GM19452 (cell line): ENCODE results near the gene ETF1.
"Not testable (repeated sequence)": the region's sequence is repeated elsewhere in the genome, so short reads cannot be mapped to it uniquely, and the experiment has no call there.

Experiments used
- ATAC-seq: cut with Tn5 transposase; IDR thresholded peaks from one replicate; pipeline ENCODE4 v1.9.1; 2021; ENCODE audit not compliant: unreplicated experiment

ETF1 gene

DNA sequence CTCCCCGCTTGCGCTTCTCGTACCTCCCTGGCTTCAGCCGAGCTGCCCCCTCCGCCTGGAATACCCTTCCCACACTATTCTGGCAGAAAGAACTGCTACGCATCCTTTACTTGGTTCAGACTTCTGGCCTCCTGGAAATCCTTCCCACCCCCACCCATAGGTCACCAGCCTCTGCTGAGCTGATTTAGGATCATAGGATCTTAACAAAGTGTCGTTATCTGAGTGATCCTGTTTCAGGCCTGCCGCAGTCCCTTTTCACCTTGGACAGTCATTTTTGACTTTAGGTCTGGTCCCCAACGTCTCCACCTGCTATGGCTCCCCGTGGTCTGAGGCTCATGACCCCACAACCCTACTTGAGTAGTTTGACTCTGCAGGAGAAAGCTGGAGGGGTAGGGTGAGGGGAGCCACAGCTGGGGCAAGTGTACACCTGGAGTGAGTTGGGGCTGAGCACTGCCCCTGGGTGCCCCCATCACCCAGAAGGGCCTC is 50.4 kb downstream of the ETF1 start:
- no peak for ATAC-seq

DNA sequence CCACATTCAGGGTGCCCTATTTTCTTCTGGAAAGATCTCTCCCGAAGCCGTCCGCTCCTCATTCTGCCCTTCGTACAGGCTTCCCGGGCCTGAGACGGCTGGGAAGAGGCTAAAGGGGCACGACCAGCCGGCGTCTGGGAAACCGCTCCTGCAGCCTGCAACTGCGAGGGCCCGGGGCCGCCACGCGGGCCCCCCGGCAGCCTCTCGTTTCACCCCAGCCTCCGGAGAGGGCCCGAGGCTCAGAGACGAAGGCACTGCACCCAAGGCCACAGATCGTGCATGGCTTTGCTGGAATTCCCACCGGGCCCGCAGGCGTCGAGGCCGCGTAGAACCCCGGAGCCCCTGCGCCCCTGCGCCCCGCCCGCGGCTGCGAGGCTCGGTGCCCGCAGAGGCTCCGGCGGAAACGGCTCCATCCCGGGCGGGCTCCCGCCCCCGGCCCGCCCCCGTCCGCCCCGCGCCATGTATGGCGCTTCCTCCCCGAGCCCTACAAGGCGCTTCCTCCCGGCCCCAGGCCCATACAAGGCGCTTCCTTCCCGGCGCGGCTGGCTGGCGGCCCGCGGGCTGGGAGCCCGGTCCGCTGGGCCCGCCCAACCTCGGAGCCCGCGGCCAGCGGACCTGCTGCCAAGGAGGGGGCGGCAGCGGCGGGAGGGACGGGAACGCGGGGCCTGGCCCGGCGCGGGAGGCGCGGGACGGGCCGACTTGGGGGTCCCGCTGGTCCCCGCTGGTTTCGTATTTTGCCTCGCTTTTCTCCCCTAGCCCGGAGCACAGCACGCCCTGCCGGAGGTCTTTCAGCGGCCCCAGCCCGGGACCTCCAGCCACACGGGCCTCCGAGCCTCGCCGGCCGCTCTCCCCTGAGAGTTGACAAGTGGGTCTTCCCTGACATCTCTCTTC is 51.1 kb downstream of the ETF1 start:
- peak; percentile 99 for ATAC-seq

DNA sequence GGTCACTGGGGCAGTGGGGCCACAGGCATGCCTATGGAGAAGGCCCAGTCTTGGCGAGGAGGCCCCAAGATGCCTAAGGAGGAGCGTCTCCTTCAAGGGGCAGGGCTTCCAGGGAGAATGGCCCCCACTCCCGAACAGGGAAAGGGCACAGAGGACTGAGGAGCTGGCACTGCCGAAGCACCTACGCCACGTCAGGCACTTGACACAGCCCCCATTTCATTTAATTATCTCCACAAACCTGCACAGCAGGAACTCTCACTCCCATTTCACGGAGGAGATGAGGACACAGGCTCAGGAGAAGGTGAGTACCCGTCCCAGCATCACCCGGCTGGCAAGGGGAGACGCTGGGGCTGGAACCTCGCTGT is 51.8 kb downstream of the ETF1 start:
- ATAC-seq = no peak

DNA sequence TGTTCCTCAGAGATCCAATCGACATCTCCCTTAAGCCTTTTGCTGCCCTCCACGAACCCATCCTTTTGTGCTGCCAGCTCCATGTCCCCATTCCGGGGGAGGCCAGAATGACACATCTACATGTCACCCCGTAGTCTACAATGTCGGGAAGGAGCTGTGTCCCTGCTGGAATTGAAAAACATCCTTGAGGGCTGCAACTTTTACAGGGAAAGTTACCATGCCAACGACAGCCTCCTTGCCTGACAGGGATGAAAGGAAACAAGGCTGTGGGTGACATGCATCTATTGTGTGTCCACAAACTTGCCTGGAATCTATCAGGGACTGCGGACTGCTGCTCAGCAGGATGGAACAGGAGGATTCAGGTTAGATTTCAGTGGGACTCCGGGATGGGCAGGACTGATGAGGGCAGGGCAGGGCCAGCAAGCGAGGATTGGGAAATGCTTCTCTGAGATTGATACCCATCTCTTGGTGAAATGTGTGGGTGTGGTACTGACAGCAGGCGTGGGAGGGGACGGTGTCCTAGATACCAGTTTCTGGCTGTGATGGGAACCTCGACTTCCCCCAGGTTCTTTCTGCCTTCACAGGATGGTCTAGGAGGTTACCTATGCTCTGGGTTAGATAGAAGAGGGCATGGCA is 52.3 kb downstream of the ETF1 start:
- no peak for ATAC-seq

DNA sequence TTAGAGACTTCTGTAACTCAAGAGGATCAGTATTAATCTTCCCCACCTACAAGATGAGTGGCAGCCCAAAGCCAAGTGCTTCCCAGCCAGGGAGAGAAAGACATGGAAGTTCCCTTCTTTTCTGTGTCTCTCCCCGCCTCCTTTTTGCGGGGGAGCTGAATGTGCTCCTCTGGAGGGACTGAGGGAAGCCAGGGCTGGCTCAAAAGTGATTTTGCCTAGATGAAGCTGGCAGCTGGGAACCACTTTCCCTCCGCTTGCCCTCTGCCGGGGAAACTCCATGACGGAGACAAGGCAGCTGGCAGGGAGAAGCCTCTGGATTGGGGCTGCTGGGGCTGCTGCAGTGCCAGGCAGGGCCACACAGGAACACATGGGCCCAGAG is 53.4 kb downstream of the ETF1 start:
- no peak for ATAC-seq

DNA sequence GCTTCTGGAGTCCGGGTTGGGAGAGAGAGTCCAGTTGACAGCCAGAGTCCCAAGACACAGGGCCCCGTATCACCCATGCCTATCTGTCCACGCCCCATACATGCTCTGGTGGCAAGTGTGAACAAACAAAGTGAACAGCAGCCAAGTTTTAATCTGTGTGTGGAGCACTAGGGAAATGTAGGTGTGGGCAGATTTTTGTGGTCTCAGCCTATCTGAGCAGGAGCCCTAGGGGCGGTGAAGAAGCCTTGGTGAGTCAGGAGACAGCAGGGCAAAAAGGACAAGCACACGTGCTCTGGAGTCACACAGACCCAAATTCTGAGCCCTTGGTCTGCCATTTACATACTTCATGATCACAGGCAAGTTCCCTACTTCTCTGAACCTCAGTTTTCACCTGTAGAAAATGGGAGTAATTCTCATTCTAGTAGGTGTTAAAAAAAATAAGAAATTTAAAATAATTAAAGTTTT is 54.5 kb downstream of the ETF1 start:
- no peak for ATAC-seq

DNA sequence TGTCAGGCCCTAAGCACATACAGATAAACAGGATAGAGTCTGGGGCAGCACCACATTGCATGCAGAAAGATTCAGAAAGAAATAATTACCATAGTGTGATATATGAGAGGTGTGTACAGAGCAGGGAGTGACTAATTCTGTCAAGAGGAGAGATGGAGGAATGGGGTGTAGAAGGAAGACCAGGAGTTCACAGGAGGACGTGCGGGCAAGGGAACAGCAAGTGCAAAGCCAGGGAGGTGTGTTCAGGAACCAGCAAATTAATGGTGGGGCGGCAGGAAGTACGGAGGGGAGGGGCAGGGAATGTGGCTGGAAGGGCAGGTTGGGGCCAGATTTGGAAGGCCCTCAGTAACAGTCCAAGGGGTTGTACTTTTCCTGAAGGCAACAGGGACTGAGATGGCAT is 60.4 kb downstream of the ETF1 start:
- ATAC-seq = no peak

DNA sequence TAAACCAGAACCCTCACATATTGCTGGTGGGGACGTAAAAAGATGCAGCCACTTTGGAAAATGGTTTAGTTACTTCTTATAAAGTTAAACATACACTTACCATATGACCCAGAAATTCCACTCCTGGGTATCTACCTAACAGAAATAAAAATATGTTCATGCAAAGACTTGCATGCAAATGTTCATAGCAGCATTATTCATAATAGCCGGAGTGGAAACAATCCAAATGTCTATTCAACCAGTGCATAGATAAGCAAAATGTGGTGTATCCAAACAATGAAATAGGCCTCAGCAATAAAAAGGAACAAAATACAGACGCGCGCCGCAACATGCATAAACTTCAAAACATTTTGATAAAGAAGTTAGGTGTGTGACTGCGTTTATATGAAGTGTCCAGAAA is 66.1 kb downstream of the ETF1 start:
- no peak for ATAC-seq

DNA sequence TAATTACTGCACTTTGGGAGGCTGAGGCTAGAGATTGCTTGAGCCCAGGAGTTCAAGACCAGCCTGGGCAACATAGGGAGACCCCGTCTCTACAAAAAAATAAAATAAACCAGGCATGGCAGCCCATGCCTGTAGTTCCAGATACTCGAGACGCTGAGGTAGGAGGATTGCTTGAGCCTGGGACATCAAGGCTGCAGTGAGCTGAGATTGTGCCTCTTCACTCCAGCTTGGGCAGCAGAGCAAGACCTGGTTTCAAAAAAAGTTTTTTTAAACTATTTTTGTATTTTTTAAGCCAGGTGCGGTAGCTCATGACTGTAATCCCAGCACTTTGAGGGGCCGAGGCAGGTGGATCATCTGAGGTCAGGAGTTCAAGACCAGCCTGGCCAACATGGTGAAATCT is 69.9 kb downstream of the ETF1 start:
- ATAC-seq = not testable (repeated sequence)

DNA sequence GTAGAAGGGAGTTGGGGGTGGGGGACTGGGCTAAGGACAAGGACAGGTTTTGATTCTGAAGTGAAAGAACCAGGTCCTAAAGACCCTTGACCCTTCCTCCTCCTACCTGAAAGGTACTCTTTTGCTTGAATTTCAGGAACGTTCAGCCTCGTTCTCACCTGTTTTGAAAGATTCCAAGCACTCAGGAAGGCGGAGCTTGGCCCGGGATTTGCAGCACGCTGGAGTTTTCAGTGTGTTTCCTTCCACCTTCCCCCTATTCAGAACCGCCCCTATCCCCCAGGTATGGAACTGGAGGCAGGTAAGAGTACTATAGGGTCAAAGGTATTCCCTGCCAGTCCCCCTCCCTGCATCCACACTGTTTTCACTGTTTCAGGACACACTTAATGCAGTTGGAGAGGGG is 70.7 kb downstream of the ETF1 start:
- no peak for ATAC-seq

DNA sequence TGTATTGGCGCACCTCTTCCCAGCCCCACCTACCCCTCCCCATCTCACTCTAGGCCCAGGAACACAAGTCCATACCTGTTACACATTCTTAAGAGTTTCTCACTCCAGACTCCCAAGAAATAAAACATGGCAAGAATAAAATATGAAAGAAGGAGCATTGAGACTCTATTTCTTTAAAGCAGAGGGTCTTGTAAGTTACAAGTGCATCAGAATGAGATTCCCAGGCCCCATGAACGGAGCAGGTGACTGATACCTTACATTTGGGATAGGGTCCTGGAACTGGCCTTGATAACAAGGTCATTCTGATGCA is 72.0 kb downstream of the ETF1 start:
- ATAC-seq = no peak

DNA sequence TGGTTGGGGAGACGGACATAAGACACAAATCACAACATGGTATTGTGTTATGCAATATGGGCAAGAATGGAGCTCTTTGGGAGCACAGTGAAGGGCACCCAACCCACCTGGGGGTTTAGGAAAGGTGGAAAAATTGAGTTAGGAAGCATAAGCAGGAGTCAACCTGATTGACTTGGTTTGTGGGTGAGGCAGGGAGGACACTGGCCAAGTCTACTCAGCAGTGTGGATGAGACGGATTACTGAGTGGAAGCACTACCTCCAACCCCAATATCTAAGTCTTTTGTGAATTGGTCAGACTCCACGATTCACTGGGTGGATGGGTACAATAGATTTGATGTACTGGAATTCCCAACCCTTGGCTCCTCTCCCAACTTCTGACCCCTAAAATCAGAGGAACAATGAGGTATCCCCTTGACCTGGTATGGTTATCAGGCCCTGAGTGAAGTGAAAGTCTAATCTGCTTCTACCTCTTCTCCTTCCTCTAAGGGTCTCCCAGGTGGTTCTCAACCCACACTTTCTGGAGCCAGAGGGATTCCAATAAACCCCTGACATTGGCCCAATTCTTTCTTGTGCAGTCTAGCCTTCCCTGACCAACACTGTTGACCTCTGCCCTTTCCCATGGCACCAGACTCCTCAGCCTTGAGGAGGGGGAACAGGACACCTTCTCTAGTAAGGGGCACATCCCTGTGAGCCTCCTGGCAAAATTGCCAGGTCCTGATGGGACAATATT is 72.5 kb downstream of the ETF1 start:
- ATAC-seq = no peak

DNA sequence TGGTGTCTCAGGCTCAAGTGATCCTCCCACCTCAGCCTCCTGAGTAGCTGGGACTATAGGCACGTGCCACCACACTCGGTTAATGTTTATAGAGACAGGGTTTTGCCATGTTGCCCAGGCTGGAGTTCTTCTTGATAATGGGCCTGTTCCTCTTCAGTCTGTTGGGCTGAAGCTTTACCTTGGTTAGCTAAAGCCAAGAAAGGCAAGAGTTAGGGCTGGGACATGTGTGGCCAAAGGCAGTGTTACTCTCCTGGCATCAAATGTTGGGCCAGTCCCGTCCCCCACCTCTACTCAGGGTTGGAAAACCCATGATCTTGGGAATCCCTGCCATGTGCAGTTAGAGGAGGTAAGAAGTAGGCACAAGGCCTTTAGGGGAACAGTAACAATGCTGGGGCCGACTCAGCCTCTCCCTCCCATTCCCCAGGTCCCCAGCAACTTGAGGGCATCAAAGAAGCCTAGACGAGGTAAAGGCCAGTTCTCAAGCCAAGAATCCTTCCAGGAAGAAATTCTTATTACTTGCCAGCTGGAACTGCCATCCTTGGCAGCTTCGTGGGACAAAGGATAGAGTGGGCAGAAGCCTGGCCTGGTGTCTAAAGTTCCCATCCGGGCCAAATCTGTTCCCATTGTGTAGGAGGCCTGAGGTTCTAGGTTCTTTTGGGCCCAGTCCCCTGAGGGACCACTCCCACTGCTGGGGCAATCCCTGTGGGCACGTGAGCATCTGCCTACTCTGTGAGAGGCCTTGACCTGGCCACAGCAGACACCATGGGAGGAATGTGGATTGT is 73.3 kb downstream of the ETF1 start:
- no peak for ATAC-seq

DNA sequence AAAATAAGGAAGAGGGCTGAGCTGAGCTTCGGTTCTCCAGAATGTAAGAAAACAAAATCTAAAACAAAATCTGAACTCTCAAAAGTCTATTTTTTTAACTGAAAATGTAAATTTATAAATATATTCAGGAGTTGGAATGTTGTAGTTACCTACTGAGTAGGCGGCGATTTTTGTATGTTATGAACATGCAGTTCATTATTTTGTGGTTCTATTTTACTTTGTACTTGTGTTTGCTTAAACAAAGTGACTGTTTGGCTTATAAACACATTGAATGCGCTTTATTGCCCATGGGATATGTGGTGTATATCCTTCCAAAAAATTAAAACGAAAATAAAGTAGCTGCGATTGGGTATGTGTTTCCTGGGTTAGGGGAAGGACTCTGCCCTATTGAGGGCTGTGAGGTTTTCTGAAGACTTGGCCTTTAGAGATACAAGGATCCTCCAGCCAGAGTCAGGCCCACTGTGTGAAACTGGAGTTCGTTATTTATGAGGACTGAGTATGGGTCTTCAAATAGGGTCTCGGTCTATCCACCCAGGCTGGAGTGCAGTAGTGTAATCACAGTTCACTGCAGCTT is 74.0 kb downstream of the ETF1 start:
- no peak for ATAC-seq

DNA sequence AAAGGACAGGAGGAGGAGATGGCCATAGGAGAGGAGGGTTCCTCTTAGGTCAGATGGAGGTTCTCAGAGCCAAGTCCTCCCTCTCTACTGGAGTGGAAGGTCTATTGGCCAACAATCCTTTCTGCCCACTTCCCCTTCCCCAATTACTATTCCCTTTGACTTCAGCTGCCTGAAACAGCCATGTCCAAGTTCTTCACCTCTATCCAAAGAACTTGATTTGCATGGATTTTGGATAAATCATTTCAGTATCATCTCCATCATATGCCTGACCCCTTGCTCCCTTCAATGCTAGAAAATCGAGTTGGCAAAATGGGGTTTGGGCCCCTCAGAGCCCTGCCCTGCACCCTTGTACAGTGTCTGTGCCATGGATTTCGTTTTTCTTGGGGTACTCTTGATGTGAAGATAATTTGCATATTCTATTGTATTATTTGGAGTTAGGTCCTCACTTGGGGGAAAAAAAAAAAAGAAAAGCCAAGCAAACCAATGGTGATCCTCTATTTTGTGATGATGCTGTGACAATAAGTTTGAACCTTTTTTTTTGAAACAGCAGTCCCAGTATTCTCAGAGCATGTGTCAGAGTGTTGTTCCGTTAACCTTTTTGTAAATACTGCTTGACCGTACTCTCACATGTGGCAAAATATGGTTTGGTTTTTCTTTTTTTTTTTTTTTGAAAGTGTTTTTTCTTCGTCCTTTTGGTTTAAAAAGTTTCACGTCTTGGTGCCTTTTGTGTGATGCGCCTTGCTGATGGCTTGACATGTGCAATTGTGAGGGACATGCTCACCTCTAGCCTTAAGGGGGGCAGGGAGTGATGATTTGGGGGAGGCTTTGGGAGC is 74.7 kb downstream of the ETF1 start:
- ATAC-seq = no peak

DNA sequence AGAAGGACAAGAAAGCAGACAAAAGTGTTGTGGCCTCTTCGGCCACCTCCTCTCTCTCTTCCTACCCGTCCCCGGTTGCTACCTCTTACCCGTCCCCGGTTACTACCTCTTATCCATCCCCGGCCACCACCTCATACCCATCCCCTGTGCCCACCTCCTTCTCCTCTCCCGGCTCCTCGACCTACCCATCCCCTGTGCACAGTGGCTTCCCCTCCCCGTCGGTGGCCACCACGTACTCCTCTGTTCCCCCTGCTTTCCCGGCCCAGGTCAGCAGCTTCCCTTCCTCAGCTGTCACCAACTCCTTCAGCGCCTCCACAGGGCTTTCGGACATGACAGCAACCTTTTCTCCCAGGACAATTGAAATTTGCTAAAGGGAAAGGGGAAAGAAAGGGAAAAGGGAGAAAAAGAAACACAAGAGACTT is 75.3 kb downstream of the ETF1 start:
- ATAC-seq = no peak

DNA sequence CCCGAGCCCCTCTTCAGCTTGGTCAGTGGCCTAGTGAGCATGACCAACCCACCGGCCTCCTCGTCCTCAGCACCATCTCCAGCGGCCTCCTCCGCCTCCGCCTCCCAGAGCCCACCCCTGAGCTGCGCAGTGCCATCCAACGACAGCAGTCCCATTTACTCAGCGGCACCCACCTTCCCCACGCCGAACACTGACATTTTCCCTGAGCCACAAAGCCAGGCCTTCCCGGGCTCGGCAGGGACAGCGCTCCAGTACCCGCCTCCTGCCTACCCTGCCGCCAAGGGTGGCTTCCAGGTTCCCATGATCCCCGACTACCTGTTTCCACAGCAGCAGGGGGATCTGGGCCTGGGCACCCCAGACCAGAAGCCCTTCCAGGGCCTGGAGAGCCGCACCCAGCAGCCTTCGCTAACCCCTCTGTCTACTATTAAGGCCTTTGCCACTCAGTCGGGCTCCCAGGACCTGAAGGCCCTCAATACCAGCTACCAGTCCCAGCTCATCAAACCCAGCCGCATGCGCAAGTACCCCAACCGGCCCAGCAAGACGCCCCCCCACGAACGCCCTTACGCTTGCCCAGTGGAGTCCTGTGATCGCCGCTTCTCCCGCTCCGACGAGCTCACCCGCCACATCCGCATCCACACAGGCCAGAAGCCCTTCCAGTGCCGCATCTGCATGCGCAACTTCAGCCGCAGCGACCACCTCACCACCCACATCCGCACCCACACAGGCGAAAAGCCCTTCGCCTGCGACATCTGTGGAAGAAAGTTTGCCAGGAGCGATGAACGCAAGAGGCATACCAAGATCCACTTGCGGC is 75.9 kb downstream of the ETF1 start:
- ATAC-seq = no peak

DNA sequence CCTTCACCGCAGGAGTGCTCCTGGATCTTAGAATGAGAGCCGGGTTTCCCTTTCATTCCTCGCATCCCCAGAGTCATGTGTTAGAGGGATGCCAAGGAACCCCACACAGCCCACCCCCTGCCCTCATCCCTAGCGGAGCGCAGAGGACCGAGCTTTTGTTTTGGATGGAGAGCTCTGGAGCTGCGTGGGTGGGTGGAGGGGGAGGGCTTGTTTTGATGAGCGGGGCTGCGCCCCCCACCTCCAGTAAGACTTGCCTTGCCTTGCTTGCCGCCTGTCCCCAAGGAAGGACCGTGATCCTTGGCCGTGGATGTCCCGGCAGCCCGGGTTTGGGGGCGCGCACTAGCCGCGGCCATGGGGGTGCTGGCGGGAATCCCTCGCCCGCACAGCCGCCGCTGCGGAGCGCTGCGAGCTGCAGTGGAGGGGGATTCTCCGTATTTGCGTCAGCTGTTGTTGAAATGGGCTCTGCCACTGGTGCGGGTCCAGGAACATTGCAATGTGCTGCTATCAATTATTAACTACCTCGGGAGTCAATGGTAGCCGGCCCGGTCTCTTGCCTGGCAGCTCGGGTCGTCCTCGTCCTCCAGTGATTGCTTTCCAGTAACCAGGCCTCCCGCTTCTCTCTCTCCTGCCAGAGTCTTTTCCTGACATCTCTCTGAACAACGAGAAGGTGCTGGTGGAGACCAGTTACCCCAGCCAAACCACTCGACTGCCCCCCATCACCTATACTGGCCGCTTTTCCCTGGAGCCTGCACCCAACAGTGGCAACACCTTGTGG is 76.7 kb downstream of the ETF1 start:
- ATAC-seq = no peak
